ENCODE measurements around the gene FRS2.
A peak's percentile ranks its signal among the peaks of the same experiment; 100 is the strongest.
"Not testable (repeated sequence)": the region's sequence is repeated elsewhere in the genome, so short reads cannot be mapped to it uniquely, and the experiment has no call there.

FRS2 gene

GRCh38 chr12:69442894-69443293 lies 27.3 kb upstream of the FRS2 start:
- Histone ChIP-seq H3K9me3 (no peaks in the 10 kb centered on the region), H3K27me3 (ENCODE audit: low read depth) (no peaks in the 10 kb centered on the region), H3K4me3 (no peak overlapping the region), H3K36me3 (replicated peaks) (no peaks in the 10 kb centered on the region), H3K4me1 (no peaks in the 10 kb centered on the region)
- no peak for DNase-seq (ENCODE audit: low spot score in 2 of 2)
- in situ Hi-C loops (cut with MboI; ENCODE audit: low sequenced_read_pairs) = no loop called here

GRCh38 chr12:69443916-69444315 lies 26.3 kb upstream of the FRS2 start:
- H3K4me3 ChIP-seq = no peak overlapping the region
- no peaks in the 10 kb centered on the region for H3K4me1 ChIP-seq
- no peaks in the 10 kb centered on the region for H3K36me3 ChIP-seq (replicated peaks)
- in situ Hi-C loops (cut with MboI; ENCODE audit: low sequenced_read_pairs) = no loop called here
- no peaks in the 10 kb centered on the region for H3K9me3 ChIP-seq
- no peaks in the 10 kb centered on the region for H3K27me3 ChIP-seq (ENCODE audit: low read depth)
- no peak for DNase-seq (ENCODE audit: low spot score in 2 of 2)

GRCh38 chr12:69447892-69448291 lies 22.3 kb upstream of the FRS2 start:
- in situ Hi-C loops (cut with MboI; ENCODE audit: low sequenced_read_pairs) = no loop called here
- H3K36me3 ChIP-seq (replicated peaks) = no peaks in the 10 kb centered on the region
- H3K9me3 ChIP-seq = no peaks in the 10 kb centered on the region
- H3K4me3 ChIP-seq = no peak overlapping the region
- H3K4me1 ChIP-seq = no peaks in the 10 kb centered on the region
- DNase-seq (ENCODE audit: low spot score in 2 of 2) = no peak
- H3K27me3 ChIP-seq (ENCODE audit: low read depth) = 0 out of 2 replicates have a peak, but pooled peaks cover 3% of the 10 kb centered on the region

GRCh38 chr12:69452598-69453132 lies 17.5 kb upstream of the FRS2 start:
- in situ Hi-C loops (cut with MboI; ENCODE audit: low sequenced_read_pairs); H3K4me1 ChIP-seq; H3K4me3 ChIP-seq; H3K9me3 ChIP-seq; H3K36me3 ChIP-seq (replicated peaks); H3K27me3 ChIP-seq (ENCODE audit: low read depth); DNase-seq (ENCODE audit: low spot score in 2 of 2): not testable (repeated sequence)

GRCh38 chr12:69456239-69456638 lies 13.9 kb upstream of the FRS2 start:
- no peaks in the 10 kb centered on the region for H3K27me3 ChIP-seq (ENCODE audit: low read depth)
- H3K4me3 ChIP-seq = no peak overlapping the region
- no peaks in the 10 kb centered on the region for H3K4me1 ChIP-seq
- DNase-seq (ENCODE audit: low spot score in 2 of 2) = no peak
- no peaks in the 10 kb centered on the region for H3K9me3 ChIP-seq
- H3K36me3 ChIP-seq (replicated peaks) = no peaks in the 10 kb centered on the region
- in situ Hi-C loops (cut with MboI; ENCODE audit: low sequenced_read_pairs) = no loop called here

- no peaks in the 10 kb centered on the region for H3K27me3 ChIP-seq (ENCODE audit: low read depth)
- H3K4me1 ChIP-seq = no peaks in the 10 kb centered on the region
- in situ Hi-C loops (cut with MboI; ENCODE audit: low sequenced_read_pairs) = no loop called here
- no peak overlapping the region for H3K4me3 ChIP-seq
- H3K9me3 ChIP-seq = no peaks in the 10 kb centered on the region
- H3K36me3 ChIP-seq (replicated peaks) = no peaks in the 10 kb centered on the region
- no peak for DNase-seq (ENCODE audit: low spot score in 2 of 2)
Observed at GRCh38 chr12:69457433-69457832, 12.8 kb upstream of the FRS2 start.

GRCh38 chr12:69459477-69459876 lies 10.7 kb upstream of the FRS2 start:
- Histone ChIP-seq H3K9me3 (no peaks in the 10 kb centered on the region), H3K4me1 (no peaks in the 10 kb centered on the region), H3K36me3 (replicated peaks) (no peaks in the 10 kb centered on the region), H3K4me3 (no peak overlapping the region), H3K27me3 (ENCODE audit: low read depth) (no peaks in the 10 kb centered on the region)
- no peak for DNase-seq (ENCODE audit: low spot score in 2 of 2)
- in situ Hi-C loops (cut with MboI; ENCODE audit: low sequenced_read_pairs) = no loop called here

GRCh38 chr12:69464428-69464827 lies 5.8 kb upstream of the FRS2 start:
- peaks cover 3% of the 10 kb centered on the region; the same call in 1 of the 2 replicates for H3K4me1 ChIP-seq
- no peaks in the 10 kb centered on the region for H3K27me3 ChIP-seq (ENCODE audit: low read depth)
- H3K36me3 ChIP-seq (replicated peaks) = no peaks in the 10 kb centered on the region
- H3K9me3 ChIP-seq = no peaks in the 10 kb centered on the region
- H3K4me3 ChIP-seq = no peak overlapping the region
- no peak for DNase-seq (ENCODE audit: low spot score in 2 of 2)
- in situ Hi-C loops (cut with MboI; ENCODE audit: low sequenced_read_pairs) = no loop called here

- DNase-seq (ENCODE audit: low spot score in 2 of 2) = peak; percentile 24 to 30
- in situ Hi-C loops (cut with MboI; ENCODE audit: low sequenced_read_pairs) = no loop called here
- Histone ChIP-seq H3K27me3 (ENCODE audit: low read depth) (no peaks in the 10 kb centered on the region), H3K4me3 (no peak overlapping the region), H3K4me1 (peaks cover 10% of the 10 kb centered on the region), H3K9me3 (no peaks in the 10 kb centered on the region), H3K36me3 (replicated peaks) (no peaks in the 10 kb centered on the region; the same call in 1 of the 2 replicates)
Observed at GRCh38 chr12:69466867-69467266, 3.3 kb upstream of the FRS2 start.

GRCh38 chr12:69467366-69467765 lies 2.8 kb upstream of the FRS2 start:
- no peaks in the 10 kb centered on the region; the same call in 1 of the 2 replicates for H3K36me3 ChIP-seq (replicated peaks)
- no peak for DNase-seq (ENCODE audit: low spot score in 2 of 2)
- H3K9me3 ChIP-seq = no peaks in the 10 kb centered on the region
- no peaks in the 10 kb centered on the region for H3K27me3 ChIP-seq (ENCODE audit: low read depth)
- H3K4me3 ChIP-seq = no peak overlapping the region
- peaks cover 11% of the 10 kb centered on the region for H3K4me1 ChIP-seq
- in situ Hi-C loops (cut with MboI; ENCODE audit: low sequenced_read_pairs) = no loop called here

- Histone ChIP-seq H3K4me3 (no peak overlapping the region), H3K4me1 (peaks cover 13% of the 10 kb centered on the region), H3K36me3 (replicated peaks) (no peaks in the 10 kb centered on the region; the same call in 1 of the 2 replicates), H3K27me3 (ENCODE audit: low read depth) (no peaks in the 10 kb centered on the region), H3K9me3 (no peaks in the 10 kb centered on the region)
- DNase-seq (ENCODE audit: low spot score in 2 of 2) = no peak
- in situ Hi-C loops (cut with MboI; ENCODE audit: low sequenced_read_pairs) = no loop called here
Observed at GRCh38 chr12:69468237-69469026, 1.8 kb upstream of the FRS2 start.

GRCh38 chr12:69469854-69470188 lies 367 bp upstream of the FRS2 start:
- in situ Hi-C loops (cut with MboI; ENCODE audit: low sequenced_read_pairs) = no loop called here
- H3K4me3 ChIP-seq = peak overlapping the region; percentile 94
- peaks cover 20% of the 10 kb centered on the region for H3K4me1 ChIP-seq
- no peaks in the 10 kb centered on the region for H3K9me3 ChIP-seq
- DNase-seq (ENCODE audit: low spot score in 2 of 2) = no peak
- H3K36me3 ChIP-seq (replicated peaks) = no peaks in the 10 kb centered on the region; the same call in 1 of the 2 replicates
- H3K27me3 ChIP-seq (ENCODE audit: low read depth) = no peaks in the 10 kb centered on the region

- in situ Hi-C loops (cut with MboI; ENCODE audit: low sequenced_read_pairs) = no loop called here
- peak overlapping the region; percentile 94 for H3K4me3 ChIP-seq
- peaks cover 25% of the 10 kb centered on the region for H3K4me1 ChIP-seq
- no peaks in the 10 kb centered on the region for H3K9me3 ChIP-seq
- no peak for DNase-seq (ENCODE audit: low spot score in 2 of 2)
- H3K36me3 ChIP-seq (replicated peaks) = no peaks in the 10 kb centered on the region; the same call in 1 of the 2 replicates
- no peaks in the 10 kb centered on the region for H3K27me3 ChIP-seq (ENCODE audit: low read depth)
Observed at GRCh38 chr12:69471076-69471430, 865 bp downstream of the FRS2 start.

- peaks cover 25% of the 10 kb centered on the region for H3K4me1 ChIP-seq
- no peaks in the 10 kb centered on the region for H3K27me3 ChIP-seq (ENCODE audit: low read depth)
- in situ Hi-C loops (cut with MboI; ENCODE audit: low sequenced_read_pairs) = no loop called here
- no peaks in the 10 kb centered on the region for H3K9me3 ChIP-seq
- no peaks in the 10 kb centered on the region; the same call in 1 of the 2 replicates for H3K36me3 ChIP-seq (replicated peaks)
- H3K4me3 ChIP-seq = peak overlapping the region; percentile 94
- no peak for DNase-seq (ENCODE audit: low spot score in 2 of 2)
Observed at GRCh38 chr12:69471667-69472385, 1.6 kb downstream of the FRS2 start.

Measured in HAP-1 (cell line).